Stimulated activated CD4-positive, alpha-beta T cell treated with anti-CD3 and anti-CD28 coated beads, TNF-alpha, amount 100 ng/mL, for 4 hours (primary cell): ENCODE results near the gene PTPRN2.
"Not testable (repeated sequence)": the region's sequence is repeated elsewhere in the genome, so short reads cannot be mapped to it uniquely, and the experiment has no call there.

Experiments used
- DNase-seq, 3 experiments: peaks; one replicate each; pipeline ENCODE4 v3.0.0-alpha.2; 2020; ENCODE audit warnings: low read depth in 3 of 3

PTPRN2 gene

GRCh38 chr7:157930926-157931466 is 656.6 kb downstream of the PTPRN2 start:
- no peak for DNase-seq

GRCh38 chr7:157930441-157930840 is 657.2 kb downstream of the PTPRN2 start:
- no peak for DNase-seq

- DNase-seq, result no peak
Measured at GRCh38 chr7:157929671-157930070, 658.0 kb downstream of the PTPRN2 start.

- no peak for DNase-seq
Measured at GRCh38 chr7:157928808-157929425, 658.7 kb downstream of the PTPRN2 start.

GRCh38 chr7:157928171-157928794 is 659.3 kb downstream of the PTPRN2 start:
- no peak for DNase-seq

GRCh38 chr7:157927313-157927925 is 660.2 kb downstream of the PTPRN2 start:
- DNase-seq, result no peak

- no peak for DNase-seq
Measured at GRCh38 chr7:157926521-157927150, 661.0 kb downstream of the PTPRN2 start.

GRCh38 chr7:157926107-157926506 is 661.5 kb downstream of the PTPRN2 start:
- DNase-seq, result no peak

- no peak for DNase-seq
Measured at GRCh38 chr7:157925383-157925875, 662.2 kb downstream of the PTPRN2 start.

- no peak for DNase-seq
Measured at GRCh38 chr7:157923903-157924630, 663.6 kb downstream of the PTPRN2 start.

- no peak for DNase-seq
Measured at GRCh38 chr7:157922576-157922975, 665.0 kb downstream of the PTPRN2 start.

- no peak for DNase-seq
Measured at GRCh38 chr7:157918326-157919080, 669.1 kb downstream of the PTPRN2 start.

- DNase-seq, result no peak
Measured at GRCh38 chr7:157916946-157917640, 670.5 kb downstream of the PTPRN2 start.

GRCh38 chr7:157910446-157910845 is 677.2 kb downstream of the PTPRN2 start:
- DNase-seq, result no peak

GRCh38 chr7:157910045-157910444 is 677.6 kb downstream of the PTPRN2 start:
- DNase-seq, result not testable (repeated sequence)

- DNase-seq, result no peak
Measured at GRCh38 chr7:157909370-157909769, 678.3 kb downstream of the PTPRN2 start.

GRCh38 chr7:157908006-157908782 is 679.4 kb downstream of the PTPRN2 start:
- no peak for DNase-seq

- no peak for DNase-seq
Measured at GRCh38 chr7:157907091-157907490, 680.5 kb downstream of the PTPRN2 start.

GRCh38 chr7:157906583-157906982 is 681.0 kb downstream of the PTPRN2 start:
- no peak for DNase-seq
